Activated CD8-positive, alpha-beta T cell treated with anti-CD3 and anti-CD28 coated beads for 36 hours (primary cell): ENCODE measurements around the gene NEMF. TPM values are rescaled to one million over a fixed set of nuclear protein-coding genes. Genes with fewer than 3 reads are reported as not detected.

Source experiments
- ATAC-seq: fragments of 200-7000 bp; cut with Tn5 transposase; one replicate; pipeline ENCODE4 v1.10.0; 2021; ENCODE audit warnings: mild to moderate bottlenecking, moderate library complexity
- CTCF ChIA-PET: fragments of 350-600 bp; sonication (Branson Sonifier 250); formaldehyde crosslinking; loops from one replicate; lab custom pipeline; 2021; ENCODE audit warnings: antibody characterized with exemption; lab: Charles Lee
- POLR2A ChIA-PET: fragments of 350-600 bp; sonication (Branson Sonifier 250); formaldehyde crosslinking; loops from one replicate; lab custom pipeline; 2021; ENCODE audit warnings: antibody characterized with exemption; lab: Charles Lee
- DNase-seq: peaks from one replicate; pipeline ENCODE4 v3.0.0-alpha.2; 2020
- H3K27ac Mint-ChIP-seq: one replicate; pipeline ENCODE4 v1.8.0; 2021; ENCODE audit warnings: mild to moderate bottlenecking, mixed read lengths
- H3K27me3 Mint-ChIP-seq: one replicate; pipeline ENCODE4 v1.8.0; 2021; ENCODE audit warnings: mixed read lengths
- H3K36me3 Mint-ChIP-seq: one replicate; pipeline ENCODE4 v1.8.0; 2021; ENCODE audit warnings: low read depth, mixed read lengths
- H3K4me1 Mint-ChIP-seq: one replicate; pipeline ENCODE4 v1.8.0; 2021; ENCODE audit warnings: low read depth, mixed read lengths
- H3K4me3 Mint-ChIP-seq: one replicate; pipeline ENCODE4 v1.8.0; 2021; ENCODE audit warnings: mild to moderate bottlenecking, moderate library complexity, mixed read lengths
- H3K9me3 Mint-ChIP-seq: one replicate; pipeline ENCODE4 v1.8.0; 2021; ENCODE audit warnings: mixed read lengths
- CTCF ChIP-seq: fragments of 200-600 bp; IDR thresholded peaks from one replicate; pipeline ENCODE4 v1.8.0; 2022; ENCODE audit warnings: antibody characterized with exemption, mild to moderate bottlenecking
- intact Hi-C: fragments of 100-400 bp; cut with micrococcal nuclease; formaldehyde crosslinking; loops from one replicate; pipeline ENCODE4 v1.10.0; 2022
- total RNA-seq, 2 experiments: library from RNA; stranded (reverse); gene quantifications; one replicate each; pipeline ENCODE4 v1.2.3, GENCODE V29; 2021

NEMF gene
- total RNA-seq, 2 experiments from 2014 or later = 62.3 to 63.8 TPM

- no peaks in the 10 kb centered on the region for H3K9me3 Mint-ChIP-seq
- H3K36me3 Mint-ChIP-seq = peaks cover 5% of the 10 kb centered on the region
- CTCF ChIA-PET = interaction anchor here (0.9 to 3.7 kb wide), 7 partner anchors 12 to 149 kb away, joined by 3 to 19 read pairs (median 3); partner anchors contain the start of genes DNAAF2, MGAT2, NEMF and POLE2
- DNase-seq (no peak), ATAC-seq (no peak)
- H3K27ac Mint-ChIP-seq = peak overlapping the region; percentile 98
- H3K27me3 Mint-ChIP-seq = no peaks in the 10 kb centered on the region
- TF ChIP-seq CTCF = no peak
- peaks cover 34% of the 10 kb centered on the region for H3K4me1 Mint-ChIP-seq
- peak overlapping the region; percentile 93 for H3K4me3 Mint-ChIP-seq
- intact Hi-C loops = loop anchor here (5.0 kb wide), 1 partner anchor 137 kb away; no protein-coding TSS in a partner anchor
- POLR2A ChIA-PET = interaction anchor here (0.9 to 3.7 kb wide), 14 partner anchors 11 to 335 kb away, joined by 3 to 36 read pairs (median 4); partner anchors contain the start of genes DNAAF2, KLHDC1, POLE2 and RPS29
Measured at GRCh38 chr14:49769171-49769570, 83.4 kb downstream of the NEMF start.

GRCh38 chr14:49768301-49769121 lies 84.1 kb downstream of the NEMF start:
- H3K4me1 Mint-ChIP-seq = peaks cover 31% of the 10 kb centered on the region
- H3K36me3 Mint-ChIP-seq = peaks cover 2% of the 10 kb centered on the region
- no peaks in the 10 kb centered on the region for H3K27me3 Mint-ChIP-seq
- TF ChIP-seq CTCF = no peak
- H3K27ac Mint-ChIP-seq = peak overlapping the region; percentile 98
- intact Hi-C loops = loop anchor here (5.0 kb wide), 1 partner anchor 136 kb away; no protein-coding TSS in a partner anchor
- peak; percentile 74 for ATAC-seq
- no peaks in the 10 kb centered on the region for H3K9me3 Mint-ChIP-seq
- H3K4me3 Mint-ChIP-seq = peak overlapping the region; percentile 93
- CTCF ChIA-PET = interaction anchor here (0.9 to 3.7 kb wide), 14 partner anchors 8 to 182 kb away, joined by 3 to 19 read pairs (median 6); partner anchors contain the start of genes DNAAF2, MGAT2, NEMF and POLE2
- peak; percentile 91 for DNase-seq
- POLR2A ChIA-PET = interaction anchor here (0.6 to 3.7 kb wide), 26 partner anchors 7 to 348 kb away, joined by 3 to 36 read pairs (median 4); partner anchors contain the start of genes ARF6, DNAAF2, KLHDC1 and MGAT2

GRCh38 chr14:49767571-49768300 lies 84.9 kb downstream of the NEMF start, which contains the start of gene KLHDC2:
Gene KLHDC2 (plus strand): TSS chr14:49768153. CDS start chr14:49768469, 316 bp downstream.
- peaks cover 2% of the 10 kb centered on the region for H3K36me3 Mint-ChIP-seq
- DNase-seq = peak; percentile 90
- peak; percentile 25 for TF ChIP-seq CTCF
- no peaks in the 10 kb centered on the region for H3K27me3 Mint-ChIP-seq
- H3K4me1 Mint-ChIP-seq = peaks cover 31% of the 10 kb centered on the region
- peak within 1 kb of the TSS; percentile 93 for H3K4me3 Mint-ChIP-seq
- no peaks in the 10 kb centered on the region for H3K9me3 Mint-ChIP-seq
- ChIA-PET POLR2A (interaction anchor here (0.6 to 3.7 kb wide), 23 partner anchors 8 to 348 kb away, joined by 3 to 36 read pairs (median 4); partner anchors contain the start of genes ARF6, DNAAF2, KLHDC1 and LRR1), CTCF (interaction anchor here (1.1 to 3.7 kb wide), 10 partner anchors 8 to 181 kb away, joined by 3 to 19 read pairs (median 6); partner anchors contain the start of genes DNAAF2, MGAT2, NEMF and POLE2)
- intact Hi-C loops = loop anchor here (2.0 to 5.0 kb wide), 2 partner anchors 79 to 135 kb away; partner anchors contain the start of gene POLE2
- ATAC-seq = peak; percentile 84
- peak within 1 kb of the TSS; percentile 98 for H3K27ac Mint-ChIP-seq

GRCh38 chr14:49767270-49767570 lies 85.4 kb downstream of the NEMF start:
- ATAC-seq = no peak
- H3K9me3 Mint-ChIP-seq = no peaks in the 10 kb centered on the region
- H3K4me1 Mint-ChIP-seq = peaks cover 31% of the 10 kb centered on the region
- H3K27ac Mint-ChIP-seq = peak overlapping the region; percentile 98
- peaks cover 2% of the 10 kb centered on the region for H3K36me3 Mint-ChIP-seq
- ChIA-PET CTCF (interaction anchor here (1.2 to 3.7 kb wide), 9 partner anchors 9 to 181 kb away, joined by 3 to 19 read pairs (median 6); partner anchors contain the start of genes DNAAF2, MGAT2, NEMF and POLE2), POLR2A (interaction anchor here (0.8 to 3.7 kb wide), 16 partner anchors 13 to 349 kb away, joined by 3 to 36 read pairs (median 4); partner anchors contain the start of genes DNAAF2, KLHDC1, LRR1 and MGAT2)
- intact Hi-C loops = loop anchor here (2.0 to 5.0 kb wide), 2 partner anchors 78 to 135 kb away; partner anchors contain the start of gene POLE2
- DNase-seq = no peak
- no peaks in the 10 kb centered on the region for H3K27me3 Mint-ChIP-seq
- no peak for TF ChIP-seq CTCF
- peak overlapping the region; percentile 93 for H3K4me3 Mint-ChIP-seq
